ENCODE data around the gene CAMK1G.

Gene CAMK1G

DNA sequence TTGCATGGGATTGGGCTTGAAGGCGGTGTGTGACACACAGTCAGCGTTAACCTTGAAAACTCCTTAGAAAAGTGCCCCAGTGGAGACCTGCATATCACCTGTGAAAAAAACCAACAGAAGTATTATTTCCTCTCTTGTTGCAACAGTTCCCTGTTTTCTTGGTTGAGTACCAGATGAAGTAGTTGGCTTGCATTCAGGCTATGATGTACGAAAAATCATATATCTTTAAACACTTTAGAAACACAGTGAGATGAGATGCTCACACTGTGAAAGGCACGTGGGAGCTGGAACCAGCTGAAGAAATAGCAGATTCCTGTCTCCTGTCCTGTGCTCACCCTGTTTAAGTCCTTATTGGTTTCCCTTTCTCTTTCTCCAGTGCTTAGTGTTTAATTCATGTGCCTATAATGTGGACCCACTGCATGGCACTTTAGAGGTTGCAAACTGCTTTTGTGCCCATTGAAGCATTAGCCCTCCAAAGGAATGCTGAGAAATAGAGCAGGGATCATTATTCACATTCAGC lies 2.8 kb downstream of the CAMK1G start:
- H3K4me3 ChIP-seq (ENCODE audit: low read depth, low read length): no peak overlapping the region
- no peak for DNase-seq (ENCODE audit: low read depth)
- TF ChIP-seq CTCF (IDR thresholded peaks at IDR 0.05; ENCODE audit: low read depth, low read length, missing control alignments): no peak
- in situ Hi-C loops (cut with HindIII; ENCODE audit: low sequenced_read_pairs): no loop called here

GRCh38 chr1:209587789-209588188 lies 4.3 kb downstream of the CAMK1G start:
- H3K4me3 ChIP-seq (ENCODE audit: low read depth, low read length): no peak overlapping the region
- no peak for DNase-seq (ENCODE audit: low read depth)
- in situ Hi-C loops (cut with HindIII; ENCODE audit: low sequenced_read_pairs): no loop called here
- TF ChIP-seq CTCF (IDR thresholded peaks at IDR 0.05; ENCODE audit: low read depth, low read length, missing control alignments): no peak

DNA sequence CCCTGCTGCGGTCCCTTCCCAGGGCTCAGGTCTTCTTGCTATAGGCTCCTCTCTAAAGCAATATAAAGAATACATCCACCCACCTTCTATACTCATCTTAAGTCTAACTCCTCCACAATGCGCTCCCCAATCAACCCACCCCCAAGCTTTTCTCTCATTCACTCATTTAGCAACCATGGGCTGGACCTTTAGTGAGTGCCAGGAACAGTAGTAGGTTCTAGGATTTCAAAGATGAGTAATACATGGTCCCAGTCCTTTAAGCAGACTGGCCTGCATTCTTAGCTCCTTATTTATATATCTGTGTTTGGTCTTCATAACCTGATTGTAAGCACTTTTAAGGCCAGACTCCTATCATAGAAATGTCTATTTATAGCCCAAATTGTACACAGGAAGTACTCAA lies 5.9 kb downstream of the CAMK1G start:
- no peak overlapping the region for H3K4me3 ChIP-seq (ENCODE audit: low read depth, low read length)
- in situ Hi-C loops (cut with HindIII; ENCODE audit: low sequenced_read_pairs): no loop called here
- TF ChIP-seq CTCF (IDR thresholded peaks at IDR 0.05; ENCODE audit: low read depth, low read length, missing control alignments): no peak
- DNase-seq (ENCODE audit: low read depth): no peak

GRCh38 chr1:209589863-209590262 lies 6.3 kb downstream of the CAMK1G start:
- no peak overlapping the region for H3K4me3 ChIP-seq (ENCODE audit: low read depth, low read length)
- DNase-seq (ENCODE audit: low read depth): no peak
- no peak for TF ChIP-seq CTCF (IDR thresholded peaks at IDR 0.05; ENCODE audit: low read depth, low read length, missing control alignments)
- in situ Hi-C loops (cut with HindIII; ENCODE audit: low sequenced_read_pairs): no loop called here

- in situ Hi-C loops (cut with HindIII; ENCODE audit: low sequenced_read_pairs): no loop called here
- no peak overlapping the region for H3K4me3 ChIP-seq (ENCODE audit: low read depth, low read length)
- DNase-seq (ENCODE audit: low read depth): no peak
- peak; percentile 17 for TF ChIP-seq CTCF (IDR thresholded peaks at IDR 0.05; ENCODE audit: low read depth, low read length, missing control alignments)
Measured at GRCh38 chr1:209590405-209590804, 6.9 kb downstream of the CAMK1G start.

DNA sequence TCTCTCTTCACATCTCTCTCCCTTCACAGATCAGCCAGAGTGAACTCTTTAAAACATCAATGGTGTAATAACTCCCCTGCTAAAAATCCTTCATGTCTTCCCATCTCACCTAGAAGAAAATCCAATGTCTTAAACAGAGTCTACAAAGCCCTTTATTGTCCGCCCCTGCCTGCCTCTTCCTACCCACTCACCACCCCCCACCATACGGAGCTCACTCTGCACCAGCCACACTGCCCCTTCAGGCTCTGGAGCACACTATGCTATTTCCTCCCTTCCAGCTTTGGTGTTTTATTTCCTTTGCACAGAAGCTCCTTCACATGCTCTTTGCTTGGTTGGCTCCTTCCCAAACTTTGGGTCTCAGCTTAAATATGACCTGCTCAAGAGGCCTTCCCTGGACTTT lies 10.2 kb downstream of the CAMK1G start:
- DNase-seq (ENCODE audit: low read depth): no peak
- H3K4me3 ChIP-seq (ENCODE audit: low read depth, low read length): no peak overlapping the region
- in situ Hi-C loops (cut with HindIII; ENCODE audit: low sequenced_read_pairs): no loop called here
- no peak for TF ChIP-seq CTCF (IDR thresholded peaks at IDR 0.05; ENCODE audit: low read depth, low read length, missing control alignments)

- TF ChIP-seq CTCF (IDR thresholded peaks at IDR 0.05; ENCODE audit: low read depth, low read length, missing control alignments): no peak
- DNase-seq (ENCODE audit: low read depth): no peak
- H3K4me3 ChIP-seq (ENCODE audit: low read depth, low read length): no peak overlapping the region
- in situ Hi-C loops (cut with HindIII; ENCODE audit: low sequenced_read_pairs): no loop called here
Measured at GRCh38 chr1:209594440-209594839, 10.9 kb downstream of the CAMK1G start.
